SK-N-MC (cell line): ENCODE results near the gene RAET1E.

Source experiments
- EZH2 ChIP-seq: fragments of 200-600 bp; sonication (generic); IDR thresholded peaks from one replicate; pipeline ENCODE4 v1.6.1; 2017; ENCODE audit warnings: antibody characterized with exemption
- FOXP2 ChIP-seq: optimal IDR thresholded peaks from 2 replicates; pipeline ENCODE3; 2011; ENCODE audit warnings: mild to moderate bottlenecking, moderate library complexity; ENCODE audit not compliant: insufficient read depth; ENCODE audit errors: extremely low read length, control extremely low read depth
- POLR2AphosphoS5 ChIP-seq: IDR thresholded peaks from 2 replicates; pipeline ENCODE4 v1.6.1; 2012; ENCODE audit warnings: mild to moderate bottlenecking, low read depth, low read length, borderline replicate concordance

- no peak for TF ChIP-seq POLR2AphosphoS5
- no peak for TF ChIP-seq EZH2
- no peak for TF ChIP-seq FOXP2
Observed at GRCh38 chr6:149890629-149891045, 7.3 kb downstream of the RAET1E start.
